Heart right ventricle (tissue), 16 donors: ENCODE data around the gene REG3A. TPM values are rescaled to one million over a fixed set of nuclear protein-coding genes. Genes with fewer than 3 reads are reported as not detected.

Experiments
- ATAC-seq, 8 donors: fragments of 200-7000 bp; cut with Tn5 transposase; one replicate each; pipeline ENCODE4 v1.9.1; 2020; ENCODE audit warnings: mild to moderate bottlenecking in 8 of 8, moderate library complexity in 8 of 8, moderate number of reproducible peaks in 1 of 8
- DNase-seq, 2 donors: peaks; one replicate each; pipeline ENCODE4 v3.0.0-alpha.2; 2020
- H3K27ac ChIP-seq, 10 donors: fragments of 200-600 bp; sonication (generic) in 2 of 10; one replicate each; pipeline versions ENCODE4 v1.5.0 to v1.8.0; 2020 to 2022; ENCODE audit warnings: mild to moderate bottlenecking in 3 of 10
- H3K27me3 ChIP-seq, 7 donors: fragments of 200-600 bp; one replicate each; pipeline ENCODE4 v1.8.0; 2021 to 2022; ENCODE audit warnings: mild to moderate bottlenecking in 2 of 7
- H3K36me3 ChIP-seq, 9 donors: fragments of 200-600 bp; sonication (generic) in 1 of 9; one replicate each; pipeline versions ENCODE4 v1.5.0 to v1.8.0; 2020 to 2022; ENCODE audit warnings: mild to moderate bottlenecking in 2 of 9
- H3K4me1 ChIP-seq, 9 donors: fragments of 200-600 bp; sonication (generic) in 1 of 9; one replicate each; pipeline versions ENCODE4 v1.5.0 to v1.8.0; 2020 to 2022; ENCODE audit warnings: mild to moderate bottlenecking in 4 of 9
- H3K4me3 ChIP-seq, 10 donors: fragments of 200-600 bp; sonication (generic) in 2 of 10; one replicate each; pipeline versions ENCODE4 v1.5.0 to v1.8.0; 2020 to 2022; ENCODE audit warnings: mild to moderate bottlenecking in 7 of 10, moderate library complexity in 2 of 10
- H3K9me3 ChIP-seq, 11 donors: fragments of 200-600 bp in 10 of 11; sonication (generic) in 2 of 11; one replicate each; pipeline versions ENCODE4 v1.5.0 to v1.8.0; 2013 to 2022; ENCODE audit warnings: mild to moderate bottlenecking in 2 of 11, control low read depth in 1 of 11, moderate library complexity in 1 of 11
- WGBS, 2 donors: extraction: QIAGEN DNeasy Blood & Tissue Kit; methylation state at CpG; one replicate each; pipeline ENCODE4 v1.1.7; 2013; ENCODE audit warnings: inconsistent platforms in 1 of 2; 5-methylcytosine and 5-hydroxymethylcytosine counted together
- intact Hi-C, 10 donors: fragments of 100-400 bp; cut with DNase I; formaldehyde crosslinking; loops; one replicate each; pipeline versions ENCODE4 v1.11.1 to v1.14.2; 2022
- long read RNA-seq, 3 donors: library from polyadenylated mRNA; unstranded; transcript quantifications; one replicate each; pipeline ENCODE4 v2.0.0, GENCODE V29; 2020 to 2021
- polyA plus RNA-seq, 2 donors: library from polyadenylated mRNA; stranded (reverse); fragments of 200-250 nt; gene quantifications; one replicate each; pipeline ENCODE4 v1.2.3, GENCODE V29; 2013
- total RNA-seq, 10 donors: library from RNA; stranded (reverse); fragmentation: NEBNext Ultra II Directional in 3 of 10; extraction: Animal tissue kit (Norgen Biotek cat#: 25700) in 3 of 10; gene quantifications; one replicate each; pipeline versions ENCODE4 v1.2.1 to v1.2.4, GENCODE V29; 2021 to 2023
- TF ChIP-seq, protein P1 (sequence below), 9 donors: fragments of 200-600 bp; sonication (generic) in 2 of 9; IDR thresholded peaks; one replicate each; pipeline versions ENCODE4 v1.5.0 to v1.8.0; 2021 to 2022; ENCODE audit warnings: antibody characterized with exemption in 9 of 9, mild to moderate bottlenecking in 5 of 9, moderate library complexity in 1 of 9
- donor health status: Arrhythmogenic right ventricular cardiomyopathy.
- donor health status: ischemic (EF 13 %, LVEDD 7.1; RV severe dilation, severe dysfunction).
- donor health status: healthy with polysubstance abuse.
- donor health status: DM: no; HTN: yes; CAD: no.
- donor health status: DM: no; HTN: no; CAD: no.
- donor health status: ischemic (EF 25% LVEDD 6.9; RV normal size, moderate dysfunction).
- donor health status: ischemic (EF 25% LVEDD 5.7; RV mildly dilated, moderate dysfunction).
- donor health status: healthy.
- donor health status: DM: yes; HTN: yes; CAD: no.
- donor health status: Ischemic cardiomyopathy.
- donor health status: ischemic (EF 35%, LVEDD 5.7; RV mildly dilated, moderate dysfunction).
- donor health status: nonischemic (EF 11% LVEDD 7.7; RV severe dilation, severe dysfunction).
- donor health status: DM: yes; HTN: yes; CAD: no.
- donor health status: PGD.
- donor health status: ischemic (EF 29% LVEDD 5.4; RV normal size, mild dysfunction).
- donor health status: nonischemic (EF 23%, LVEDD 6.1; RV moderate dilation, normal function).

The REG3A gene
- total RNA-seq (not detected), polyA plus RNA-seq (not detected)
- long read RNA-seq, donor 1, result 0 reads
- long read RNA-seq, donor 2, result 0 reads
- long read RNA-seq, donor 3, result 0 reads

DNA sequence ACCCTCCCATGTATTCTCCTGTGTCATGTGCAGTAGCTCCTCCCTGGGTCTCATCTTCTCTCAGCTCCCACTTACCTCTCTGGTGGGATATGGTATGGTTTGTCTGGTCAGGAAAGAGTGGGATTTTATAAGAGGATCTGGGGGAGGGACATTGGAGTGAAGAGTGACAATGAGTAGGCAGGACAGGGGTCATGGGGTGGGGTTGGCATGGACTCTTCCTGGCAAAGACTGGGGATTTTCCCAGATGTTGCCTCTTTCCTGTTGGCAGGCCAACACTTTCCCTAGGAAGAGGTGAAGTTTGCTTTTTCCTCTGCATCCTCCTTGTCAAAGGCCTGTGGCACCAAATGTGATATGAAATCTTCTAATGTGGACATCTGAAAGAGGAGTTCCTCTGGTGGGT lies at the start of gene REG3A:
TSS of gene REG3A (minus strand) at position 101 of the 400 bp plus-strand sequence. CDS start 348 bp downstream, outside the sequence.
- ATAC-seq (no peak), DNase-seq (no peak)
- Histone ChIP-seq H3K4me3 (no peak within 1 kb of the TSS), H3K36me3 (no peaks in the 10 kb centered on the region), H3K4me1 (no peaks in the 10 kb centered on the region), H3K9me3 (no peaks in the 10 kb centered on the region), H3K27ac (no peak within 1 kb of the TSS), H3K27me3 (no peaks in the 10 kb centered on the region)
- TF ChIP-seq, protein P1, sequence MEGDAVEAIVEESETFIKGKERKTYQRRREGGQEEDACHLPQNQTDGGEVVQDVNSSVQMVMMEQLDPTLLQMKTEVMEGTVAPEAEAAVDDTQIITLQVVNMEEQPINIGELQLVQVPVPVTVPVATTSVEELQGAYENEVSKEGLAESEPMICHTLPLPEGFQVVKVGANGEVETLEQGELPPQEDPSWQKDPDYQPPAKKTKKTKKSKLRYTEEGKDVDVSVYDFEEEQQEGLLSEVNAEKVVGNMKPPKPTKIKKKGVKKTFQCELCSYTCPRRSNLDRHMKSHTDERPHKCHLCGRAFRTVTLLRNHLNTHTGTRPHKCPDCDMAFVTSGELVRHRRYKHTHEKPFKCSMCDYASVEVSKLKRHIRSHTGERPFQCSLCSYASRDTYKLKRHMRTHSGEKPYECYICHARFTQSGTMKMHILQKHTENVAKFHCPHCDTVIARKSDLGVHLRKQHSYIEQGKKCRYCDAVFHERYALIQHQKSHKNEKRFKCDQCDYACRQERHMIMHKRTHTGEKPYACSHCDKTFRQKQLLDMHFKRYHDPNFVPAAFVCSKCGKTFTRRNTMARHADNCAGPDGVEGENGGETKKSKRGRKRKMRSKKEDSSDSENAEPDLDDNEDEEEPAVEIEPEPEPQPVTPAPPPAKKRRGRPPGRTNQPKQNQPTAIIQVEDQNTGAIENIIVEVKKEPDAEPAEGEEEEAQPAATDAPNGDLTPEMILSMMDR (IDR thresholded peaks at IDR 0.05), result no peak
- intact Hi-C loops, result no loop called here

- Histone ChIP-seq H3K4me3 (no peak overlapping the region), H3K36me3 (no peaks in the 10 kb centered on the region), H3K9me3 (no peaks in the 10 kb centered on the region), H3K4me1 (no peaks in the 10 kb centered on the region), H3K27me3 (no peaks in the 10 kb centered on the region), H3K27ac (no peak overlapping the region)
- TF ChIP-seq, protein P1 (IDR thresholded peaks at IDR 0.05), result no peak
- intact Hi-C loops, result no loop called here
- 71 to 75% methylated on average over 1 of the region's 1 CpG for WGBS, 2 donors
- DNase-seq (no peak), ATAC-seq (no peak)
Measured at GRCh38 chr2:79200762-79201161, 41.2 kb upstream of the REG3A start.

- Histone ChIP-seq H3K27ac (no peak overlapping the region), H3K36me3 (no peaks in the 10 kb centered on the region), H3K27me3 (peaks cover 0 to 7% (median 0%) of the 10 kb centered on the region in 7 donors), H3K9me3 (no peaks in the 10 kb centered on the region), H3K4me3 (no peak overlapping the region), H3K4me1 (no peaks in the 10 kb centered on the region)
- ATAC-seq, result no peak
- TF ChIP-seq, protein P1 (IDR thresholded peaks at IDR 0.05), result no peak
- WGBS, 2 donors, result 76 to 83% methylated on average over 7 of the region's 7 CpGs
- intact Hi-C loops, result no loop called here
- DNase-seq, result no peak
Measured at GRCh38 chr2:79191816-79192215, 32.3 kb upstream of the REG3A start.

DNA sequence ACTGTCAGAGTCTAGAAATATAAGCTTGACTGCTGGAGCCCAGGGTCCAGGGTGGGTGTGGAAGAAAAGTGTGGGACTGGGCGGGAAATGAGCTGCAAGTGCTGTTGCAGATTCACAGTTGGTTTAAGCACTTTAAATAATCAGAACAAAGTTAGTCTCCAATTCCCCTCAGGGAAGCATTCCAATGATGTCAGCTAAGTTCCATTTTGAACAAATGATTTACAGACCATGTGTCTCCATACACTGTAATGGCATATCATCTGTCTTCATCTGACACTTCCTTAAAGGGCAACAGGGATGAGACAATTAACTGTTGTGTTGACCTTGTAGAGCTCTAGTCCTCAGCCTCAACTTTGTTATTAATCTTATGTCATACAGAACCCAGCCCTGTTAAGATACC lies 31.5 kb upstream of the REG3A start:
- no peak for ATAC-seq
- peaks cover 0 to 7% (median 0%) of the 10 kb centered on the region in 7 donors for H3K27me3 ChIP-seq
- no peak overlapping the region for H3K4me3 ChIP-seq
- TF ChIP-seq, protein P1 (IDR thresholded peaks at IDR 0.05), result no peak
- WGBS, 2 donors, result 72 to 73% methylated on average over 1 of the region's 1 CpG
- no peaks in the 10 kb centered on the region for H3K36me3 ChIP-seq
- H3K4me1 ChIP-seq, result no peaks in the 10 kb centered on the region
- H3K9me3 ChIP-seq, result no peaks in the 10 kb centered on the region
- no peak for DNase-seq
- no peak overlapping the region for H3K27ac ChIP-seq
- intact Hi-C loops, result no loop called here
